ENCODE data around the gene ORC3. TPM values are rescaled to one million over a fixed set of nuclear protein-coding genes. Genes with fewer than 3 reads are reported as not detected.

Gene ORC3
- total RNA-seq, 4 donors from 2014 or later: 11.2 to 24.8 (median 16.9) TPM

DNA sequence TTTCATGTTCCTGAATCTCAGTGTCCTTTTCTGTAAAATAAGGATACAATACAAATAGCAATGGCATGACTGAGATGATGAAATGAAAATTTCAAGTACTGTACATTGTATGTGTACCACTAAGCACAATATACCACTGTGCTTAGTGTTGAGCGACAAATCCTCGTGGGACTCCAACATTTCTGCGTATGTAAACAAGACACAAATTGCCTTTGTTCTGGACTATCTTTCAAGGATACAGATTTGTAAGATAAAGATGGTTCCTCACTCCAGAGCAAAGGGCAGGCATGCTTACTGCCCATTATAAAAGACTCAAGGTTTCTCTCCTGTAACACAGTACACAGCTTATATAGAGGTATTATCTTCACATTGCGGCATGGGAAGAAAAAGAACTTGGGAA lies 6.1 kb upstream of the ORC3 start:
- Histone ChIP-seq H3K4me3 (no peak overlapping the region), H3K27ac (peak overlapping the region in 2 of 4 donors; percentile 16 to 18), H3K27me3 (no peaks in the 10 kb centered on the region), H3K9me3 (no peaks in the 10 kb centered on the region), H3K4me1 (peaks cover 0 to 42% (median 9%) of the 10 kb centered on the region in 4 donors), H3K36me3 (peaks cover 0 to 27% (median 0%) of the 10 kb centered on the region in 3 donors)
- DNase-seq: no peak
- no peak for TF ChIP-seq CTCF (IDR thresholded peaks at IDR 0.05)
- no peak for TF ChIP-seq POLR2A (IDR thresholded peaks at IDR 0.05)

GRCh38 chr6:87586371-87587077 lies 3.4 kb upstream of the ORC3 start:
- TF ChIP-seq CTCF (IDR thresholded peaks at IDR 0.05) (no peak), POLR2A (IDR thresholded peaks at IDR 0.05) (no peak)
- Histone ChIP-seq H3K4me1 (peaks cover 0 to 54% (median 18%) of the 10 kb centered on the region in 4 donors), H3K27ac (no peak overlapping the region), H3K9me3 (no peaks in the 10 kb centered on the region), H3K36me3 (peaks cover 0 to 16% (median 0%) of the 10 kb centered on the region in 3 donors), H3K27me3 (no peaks in the 10 kb centered on the region), H3K4me3 (no peak overlapping the region)
- DNase-seq: no peak

GRCh38 chr6:87588756-87589407 lies 1.1 kb upstream of the ORC3 start:
- H3K27ac ChIP-seq: peak overlapping the region in 3 of 4 donors; percentile 84 to 87 (median 84)
- peaks cover 0 to 44% (median 18%) of the 10 kb centered on the region in 4 donors for H3K4me1 ChIP-seq

GRCh38 chr6:87590417-87590880 lies 514 bp downstream of the ORC3 start:
- Histone ChIP-seq H3K9me3 (no peaks in the 10 kb centered on the region), H3K36me3 (peaks cover 0 to 7% (median 0%) of the 10 kb centered on the region in 3 donors), H3K27me3 (no peaks in the 10 kb centered on the region), H3K4me3 (peak overlapping the region; percentile 68 to 88 (median 79)), H3K4me1 (peaks cover 0 to 37% (median 18%) of the 10 kb centered on the region in 4 donors), H3K27ac (peak overlapping the region; percentile 84 to 87 (median 84))
- DNase-seq: no peak
- TF ChIP-seq POLR2A (IDR thresholded peaks at IDR 0.05) (no peak), CTCF (IDR thresholded peaks at IDR 0.05) (no peak)

More at GRCh38 chr6:87588756-87589407, 1.1 kb upstream of the ORC3 start:
- Histone ChIP-seq H3K27me3 (no peaks in the 10 kb centered on the region), H3K4me3 (peak overlapping the region; percentile 68 to 88 (median 79)), H3K36me3 (no peaks in the 10 kb centered on the region), H3K9me3 (no peaks in the 10 kb centered on the region)
- DNase-seq: no peak
- TF ChIP-seq POLR2A (IDR thresholded peaks at IDR 0.05) (no peak), CTCF (IDR thresholded peaks at IDR 0.05) (no peak)

GRCh38 chr6:87590990-87591389 lies 1.1 kb downstream of the ORC3 start:
- peak overlapping the region in 3 of 4 donors; percentile 68 to 88 (median 80) for H3K4me3 ChIP-seq
- TF ChIP-seq POLR2A (IDR thresholded peaks at IDR 0.05) (no peak), CTCF (IDR thresholded peaks at IDR 0.05) (no peak)
- DNase-seq: no peak
- H3K9me3 ChIP-seq: no peaks in the 10 kb centered on the region
- peaks cover 0 to 13% (median 0%) of the 10 kb centered on the region in 3 donors for H3K36me3 ChIP-seq
- no peak overlapping the region for H3K27ac ChIP-seq
- no peaks in the 10 kb centered on the region for H3K27me3 ChIP-seq
- peaks cover 0 to 37% (median 18%) of the 10 kb centered on the region in 4 donors for H3K4me1 ChIP-seq

All from Peyer's patch (tissue), 4 donors.